Measurements from ENCODE around the gene ZNF324B.

DNA sequence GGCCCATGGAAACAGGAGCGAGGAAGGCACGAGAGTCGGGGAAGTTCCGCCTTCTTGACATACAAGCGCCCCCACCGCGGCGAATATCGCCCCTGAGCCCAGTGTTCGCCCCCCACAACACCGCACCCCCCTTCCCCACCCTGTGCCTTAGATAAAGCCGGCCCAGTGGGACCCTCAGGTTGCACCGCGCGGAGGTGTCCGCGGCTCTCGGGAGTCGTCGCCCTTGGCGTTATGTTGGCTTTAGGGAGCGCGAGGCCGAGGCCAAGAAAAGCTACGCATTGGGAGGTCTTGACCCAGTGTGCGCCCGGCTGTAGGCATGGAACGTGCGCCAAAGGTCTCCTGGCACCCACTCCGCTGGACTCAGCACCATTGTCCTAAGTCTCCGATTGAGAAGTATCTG lies 10.9 kb upstream of the ZNF324B start:
- TF ChIP-seq CTCF (IDR thresholded peaks at IDR 0.05) = no peak
- no peak for TF ChIP-seq POLR2AphosphoS5 (IDR thresholded peaks at IDR 0.05)
